IMR-90 (cell line): Measurements from ENCODE around the gene CLEC16A. TPM values are rescaled to one million over a fixed set of nuclear protein-coding genes. Genes with fewer than 3 reads are reported as not detected.

Source experiments
- ATAC-seq: fragments of 200-7000 bp; cut with Tn5 transposase; 2 replicates; pipeline ENCODE4 v1.9.1; 2020; ENCODE audit warnings: low read depth, mild to moderate bottlenecking, moderate library complexity
- BruUV-seq: library from RNA; stranded (reverse); fragments of 400-500 nt; replicated peaks from 2 replicates; lab custom pipeline; 2021; lab: Mats Ljungman, UMichigan
- CTCF ChIA-PET: fragments of 300-600 bp; formaldehyde crosslinking; extraction: SDS; loops from one replicate; lab custom pipeline; 2021; ENCODE audit warnings: antibody characterized with exemption; lab: Yijun Ruan, JAX
- POLR2A ChIA-PET: fragments of 300-600 bp; sonication (Branson Sonifier 250); formaldehyde crosslinking; loops from one replicate; lab custom pipeline; 2022; ENCODE audit warnings: antibody characterized with exemption; ENCODE audit not compliant: unreplicated experiment; lab: Charles Lee
- DNase-seq: peaks from one replicate; pipeline ENCODE4 v3.0.0; 2013
- H2AFZ ChIP-seq: replicated peaks from 2 replicates; pipeline ENCODE3; 2013; ENCODE audit warnings: low read length, mild to moderate bottlenecking; ENCODE audit not compliant: poor library complexity
- H2AK5ac ChIP-seq: 2 replicates; pipeline ENCODE4 v1.6.1; 2013; ENCODE audit warnings: low read depth, low read length, inconsistent platforms
- H2AK9ac ChIP-seq: replicated peaks from 2 replicates; pipeline ENCODE3; 2013; ENCODE audit warnings: mild to moderate bottlenecking, low read depth, low read length, moderate library complexity; ENCODE audit not compliant: poor library complexity
- H2BK120ac ChIP-seq: 2 replicates; pipeline ENCODE4 v1.6.1; 2013; ENCODE audit warnings: low read depth, low read length, inconsistent platforms
- H2BK15ac ChIP-seq: 3 replicates; pipeline ENCODE4 v1.6.1; 2013; ENCODE audit warnings: low read depth, low read length, inconsistent platforms
- H2BK20ac ChIP-seq: 2 replicates; pipeline ENCODE4 v1.6.1; 2013; ENCODE audit warnings: low read depth, mild to moderate bottlenecking, inconsistent platforms, low read length, moderate library complexity
- H2BK5ac ChIP-seq: 2 replicates; pipeline ENCODE4 v1.6.1; 2013; ENCODE audit warnings: mild to moderate bottlenecking, low read depth, low read length, inconsistent platforms; ENCODE audit not compliant: poor library complexity, severe bottlenecking
- H3K14ac ChIP-seq: replicated peaks from 2 replicates; pipeline ENCODE4 v1.6.1; 2013; ENCODE audit warnings: low read depth, low read length, inconsistent platforms
- H3K18ac ChIP-seq: 2 replicates; pipeline ENCODE4 v1.6.1; 2013; ENCODE audit warnings: low read depth, low read length, control low read depth
- H3K23ac ChIP-seq: 2 replicates; pipeline ENCODE4 v1.6.1; 2013; ENCODE audit warnings: low read depth, low read length, inconsistent platforms
- H3K27ac ChIP-seq: 2 replicates; pipeline ENCODE4 v1.5.1; 2013; ENCODE audit warnings: mild to moderate bottlenecking, control low read depth, low read length; ENCODE audit not compliant: insufficient read depth
- H3K27me3 ChIP-seq: 2 replicates; pipeline ENCODE4 v1.6.1; 2013; ENCODE audit warnings: low read length; ENCODE audit not compliant: control insufficient read depth, insufficient read depth
- H3K36me3 ChIP-seq: 2 replicates; pipeline ENCODE4 v1.6.1; 2013; ENCODE audit warnings: low read length, mixed read lengths; ENCODE audit not compliant: control insufficient read depth, insufficient read depth
- H3K4ac ChIP-seq: 2 replicates; pipeline ENCODE4 v1.6.1; 2013; ENCODE audit warnings: low read depth, low read length, inconsistent platforms
- H3K4me1 ChIP-seq: 2 replicates; pipeline ENCODE4 v1.6.1; 2013; ENCODE audit warnings: low read length, mixed read lengths; ENCODE audit not compliant: control insufficient read depth, insufficient read depth
- H3K4me2 ChIP-seq: 2 replicates; pipeline ENCODE4 v1.6.1; 2013; ENCODE audit warnings: low read depth, mild to moderate bottlenecking, control low read depth, low read length, moderate library complexity
- H3K4me3 ChIP-seq: 2 replicates; pipeline ENCODE4 v1.5.1; 2013; ENCODE audit warnings: low read depth, mild to moderate bottlenecking, control low read depth, low read length, moderate library complexity; ENCODE audit not compliant: insufficient read depth
- H3K56ac ChIP-seq: 2 replicates; pipeline ENCODE4 v1.6.1; 2013; ENCODE audit warnings: low read length, inconsistent platforms; ENCODE audit not compliant: insufficient read depth; ENCODE audit errors: extremely low read depth
- H3K79me1 ChIP-seq, 2 experiments: 2 replicates each; pipeline ENCODE4 v1.6.1; 2013; ENCODE audit warnings: low read length in 2 of 2, inconsistent platforms in 1 of 2, low read depth in 1 of 2
- H3K9ac ChIP-seq: 2 replicates; pipeline ENCODE4 v1.6.1; 2013; ENCODE audit warnings: low read depth, low read length, control low read depth
- H3K9me1 ChIP-seq: 2 replicates; pipeline ENCODE4 v1.6.1; 2013; ENCODE audit warnings: low read length, inconsistent platforms; ENCODE audit not compliant: insufficient read depth
- H3K9me3 ChIP-seq: 2 replicates; pipeline ENCODE4 v1.6.1; 2013; ENCODE audit warnings: low read length; ENCODE audit not compliant: control insufficient read depth, insufficient read depth
- H4K20me1 ChIP-seq: 2 replicates; pipeline ENCODE4 v1.6.1; 2013; ENCODE audit warnings: low read length, inconsistent platforms; ENCODE audit not compliant: insufficient read depth
- H4K5ac ChIP-seq: 2 replicates; pipeline ENCODE4 v1.6.1; 2013; ENCODE audit warnings: mild to moderate bottlenecking, low read depth, low read length, control low read depth
- H4K8ac ChIP-seq, 2 experiments: 2 replicates each; pipeline ENCODE4 v1.6.1; 2013; ENCODE audit warnings: low read depth in 2 of 2, low read length in 2 of 2, control low read depth in 1 of 2, inconsistent platforms in 1 of 2
- H4K91ac ChIP-seq: 2 replicates; pipeline ENCODE4 v1.6.1; 2013; ENCODE audit warnings: low read depth, low read length, inconsistent platforms; ENCODE audit not compliant: insufficient read depth
- BHLHE40 ChIP-seq: fragments of 150-350 bp; IDR thresholded peaks from 2 replicates; pipeline ENCODE4 v1.6.1; 2016; ENCODE audit warnings: mild to moderate bottlenecking, low read depth, low read length
- CEBPB ChIP-seq: IDR thresholded peaks from 2 replicates; pipeline ENCODE4 v1.6.1; 2012; ENCODE audit warnings: low read depth, low read length, improper control_type of control experiment
- CTCF ChIP-seq: conservative IDR thresholded peaks from 2 replicates; pipeline ENCODE4 v1.5.1; 2012; ENCODE audit warnings: mild to moderate bottlenecking, low read depth, low read length, improper control_type of control experiment
- ELK1 ChIP-seq: fragments of 150-350 bp; IDR thresholded peaks from 2 replicates; pipeline ENCODE4 v1.6.1; 2016; ENCODE audit warnings: low read depth, mild to moderate bottlenecking, low read length, moderate library complexity, borderline replicate concordance
- FOS ChIP-seq: fragments of 150-350 bp; IDR thresholded peaks from 2 replicates; pipeline ENCODE4 v1.6.1; 2016; ENCODE audit warnings: low read depth, low read length
- MAZ ChIP-seq: IDR thresholded peaks from 2 replicates; pipeline ENCODE4 v1.6.1; 2012; ENCODE audit warnings: low read depth, mild to moderate bottlenecking, low read length, improper control_type of control experiment, moderate library complexity, borderline replicate concordance
- MXI1 ChIP-seq: IDR thresholded peaks from 2 replicates; pipeline ENCODE4 v1.6.1; 2012; ENCODE audit warnings: low read depth, mild to moderate bottlenecking, low read length, moderate library complexity, borderline replicate concordance
- POLR2A ChIP-seq: IDR thresholded peaks from 2 replicates; pipeline ENCODE4 v1.6.1; 2012; ENCODE audit warnings: mild to moderate bottlenecking, low read depth, low read length
- RCOR1 ChIP-seq: IDR thresholded peaks from 2 replicates; pipeline ENCODE4 v1.6.1; 2012; ENCODE audit warnings: mild to moderate bottlenecking, low read length, improper control_type of control experiment; ENCODE audit not compliant: insufficient replicate concordance
- RFX5 ChIP-seq: IDR thresholded peaks from 2 replicates; pipeline ENCODE4 v1.8.0; 2012; ENCODE audit warnings: low read depth, mild to moderate bottlenecking, low read length, moderate library complexity
- SMC3 ChIP-seq: fragments of 150-350 bp; IDR thresholded peaks from 2 replicates; pipeline ENCODE4 v1.6.1; 2016; ENCODE audit warnings: low read depth, mild to moderate bottlenecking, antibody characterized with exemption, low read length, moderate library complexity
- USF2 ChIP-seq: fragments of 150-350 bp; IDR thresholded peaks from 2 replicates; pipeline ENCODE4 v1.6.1; 2017; ENCODE audit warnings: mild to moderate bottlenecking, antibody characterized with exemption, low read length, low read depth
- WGBS, 2 experiments: methylation state at CpG; one replicate each; pipeline versions ENCODE4 v1.1.5 to v1.1.7; 2013; ENCODE audit warnings: missing lambda C conversion rate in 2 of 2; ENCODE audit not compliant: insufficient read length in 1 of 2; ENCODE audit errors: extremely low coverage in 2 of 2; 5-methylcytosine and 5-hydroxymethylcytosine counted together
- dilution Hi-C: fragments of 300-500 bp; cut with HindIII; formaldehyde crosslinking; loops from one replicate; pipeline ENCODE4 v1.14.3; 2018; ENCODE audit warnings: low sequenced_read_pairs; ENCODE audit not compliant: unreplicated experiment
- in situ Hi-C: fragments of 300-500 bp; cut with MboI; formaldehyde crosslinking; loops from 3 replicates; pipeline ENCODE4 v1.14.3; 2019; ENCODE audit warnings: low sequenced_read_pairs, inconsistent platforms, mixed read lengths
- intact Hi-C: fragments of 100-400 bp; cut with micrococcal nuclease; formaldehyde crosslinking; loops from 2 replicates; pipeline ENCODE4 v1.10.0; 2022
- polyA plus RNA-seq, 3 experiments: library from polyadenylated mRNA; depleted of rRNA; stranded (reverse); fragments of >200 nt; gene quantifications; 2 replicates each; pipeline ENCODE4 v1.2.3, GENCODE V29; 2012; ENCODE audit warnings: low replicate concordance in 1 of 3
- total RNA-seq: library from RNA; depleted of rRNA; stranded (reverse); fragments of >200 nt; gene quantifications from 2 replicates; pipeline ENCODE4 v1.2.3, GENCODE V29; 2012

CLEC16A gene
- total and polyA plus RNA-seq, 2 of the 4 experiments (the other 2 are of a cell fraction), result 15.9 to 16.5 TPM

- Histone ChIP-seq H3K4ac (no peak overlapping the region), H3K36me3 (no peaks in the 10 kb centered on the region), H3K23ac (no peak overlapping the region), H2BK120ac (no peak overlapping the region), H4K91ac (no peak overlapping the region), H3K9ac (no peak overlapping the region), H2AK5ac (no peak overlapping the region), H3K79me1 (no peaks in the 10 kb centered on the region), H4K20me1 (no peaks in the 10 kb centered on the region), H2BK20ac (no peak overlapping the region), H3K18ac (no peak overlapping the region), H3K14ac (no peak overlapping the region), H4K8ac (no peak overlapping the region), H2AK9ac (no peak overlapping the region), H3K4me3 (no peak overlapping the region), H3K4me1 (no peaks in the 10 kb centered on the region), H3K4me2 (no peak overlapping the region), H3K9me3 (peaks cover 23% of the 10 kb centered on the region), H2BK15ac (no peak overlapping the region), H2AFZ (no peak overlapping the region), H3K27me3 (no peaks in the 10 kb centered on the region; the same call in 1 of the 2 replicates), H3K56ac (no peak overlapping the region), H4K5ac (no peak overlapping the region), H3K9me1 (no peaks in the 10 kb centered on the region), H2BK5ac (no peak overlapping the region), H3K27ac (no peak overlapping the region)
- CTCF ChIA-PET, result no interaction called here
- dilution Hi-C loops (no loop called here), in situ Hi-C loops (no loop called here), intact Hi-C loops (no loop called here)
- no CpG with 5 or more reads among the region's 4 CpGs for WGBS, 2 experiments
- ATAC-seq (no peak; the same call in 1 of the 2 replicates), DNase-seq (no peak)
- no TSS peak for BruUV-seq
- no peak for TF ChIP-seq BHLHE40
- no peak for TF ChIP-seq MXI1
- no peak for TF ChIP-seq SMC3
- TF ChIP-seq RFX5, result no peak
- TF ChIP-seq RCOR1, result no peak
- no peak for TF ChIP-seq USF2
- TF ChIP-seq ELK1, result no peak
- TF ChIP-seq MAZ, result no peak
- no peak for TF ChIP-seq POLR2A
- TF ChIP-seq CEBPB, result no peak
- no peak for TF ChIP-seq CTCF
- TF ChIP-seq FOS, result no peak
- POLR2A ChIA-PET, result no interaction called here
Measured at GRCh38 chr16:11219178-11219577, 274.8 kb downstream of the CLEC16A start.
